HG02588 (cell line): ENCODE measurements around the gene DYSF.
"Not testable (repeated sequence)": the region's sequence is repeated elsewhere in the genome, so short reads cannot be mapped to it uniquely, and the experiment has no call there.

Experiments used
- ATAC-seq: cut with Tn5 transposase; IDR thresholded peaks from one replicate; pipeline ENCODE4 v1.9.1; 2021; ENCODE audit warnings: mild to moderate bottlenecking, moderate library complexity; ENCODE audit not compliant: unreplicated experiment

Gene DYSF

DNA sequence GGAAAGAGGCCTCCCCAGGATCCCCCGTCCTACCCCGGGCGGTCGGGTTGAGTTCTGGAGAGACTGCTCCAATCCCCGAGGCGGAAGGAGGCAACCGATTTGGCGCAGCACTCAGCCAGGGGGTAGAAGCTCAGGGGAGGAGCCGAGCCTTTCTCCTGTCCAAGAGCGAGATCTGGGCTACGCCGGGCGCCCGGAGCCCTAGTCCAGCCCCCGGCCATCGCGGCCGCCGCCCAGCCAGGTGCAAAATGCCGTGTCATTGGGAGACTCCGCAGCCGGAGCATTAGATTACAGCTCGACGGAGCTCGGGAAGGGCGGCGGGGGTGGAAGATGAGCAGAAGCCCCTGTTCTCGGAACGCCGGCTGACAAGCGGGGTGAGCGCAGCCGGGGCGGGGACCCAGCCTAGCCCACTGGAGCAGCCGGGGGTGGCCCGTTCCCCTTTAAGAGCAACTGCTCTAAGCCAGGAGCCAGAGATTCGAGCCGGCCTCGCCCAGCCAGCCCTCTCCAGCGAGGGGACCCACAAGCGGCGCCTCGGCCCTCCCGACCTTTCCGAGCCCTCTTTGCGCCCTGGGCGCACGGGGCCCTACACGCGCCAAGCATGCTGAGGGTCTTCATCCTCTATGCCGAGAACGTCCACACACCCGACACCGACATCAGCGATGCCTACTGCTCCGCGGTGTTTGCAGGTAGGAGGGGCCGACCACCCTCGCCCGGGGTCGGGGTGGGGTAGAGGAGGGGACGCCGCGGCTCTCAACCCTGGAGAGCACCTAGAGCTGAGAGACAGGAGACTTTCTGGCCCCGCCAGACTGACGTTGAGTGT is at the start of gene DYSF:
Gene DYSF (plus strand): TSS at position 158 of the 817 bp plus-strand sequence.
- no peak for ATAC-seq

- no peak for ATAC-seq
Observed at GRCh38 chr2:71409611-71410010, 43.8 kb upstream of the DYSF start.

GRCh38 chr2:71410696-71411095 is 42.7 kb upstream of the DYSF start:
- ATAC-seq, result no peak

- not testable (repeated sequence) for ATAC-seq
Observed at GRCh38 chr2:71416866-71417265, 36.5 kb upstream of the DYSF start.

- ATAC-seq, result no peak
Observed at GRCh38 chr2:71417300-71418202, 35.8 kb upstream of the DYSF start.

- no peak for ATAC-seq
Observed at GRCh38 chr2:71419145-71419544, 34.2 kb upstream of the DYSF start.

GRCh38 chr2:71419976-71420375 is 33.4 kb upstream of the DYSF start:
- no peak for ATAC-seq

DNA sequence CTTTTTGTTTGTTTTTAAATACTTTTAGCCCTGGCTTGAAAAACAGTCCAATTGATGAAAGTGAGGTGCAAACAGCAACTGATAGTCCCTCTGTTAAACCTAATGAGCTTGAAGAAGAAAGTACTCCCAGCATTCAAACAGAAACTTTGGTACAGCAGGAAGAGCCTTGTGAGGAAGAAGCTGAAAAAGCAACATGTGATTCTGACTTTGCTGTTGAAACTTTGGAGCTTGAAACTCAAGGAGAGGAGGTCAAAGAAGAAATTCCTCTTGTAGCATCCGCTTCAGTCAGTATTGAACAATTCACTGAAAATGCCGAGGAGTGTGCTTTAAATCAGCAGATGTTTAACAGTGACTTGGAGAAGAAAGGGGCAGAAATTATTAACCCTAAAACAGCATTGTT is 30.6 kb upstream of the DYSF start:
- ATAC-seq, result no peak

DNA sequence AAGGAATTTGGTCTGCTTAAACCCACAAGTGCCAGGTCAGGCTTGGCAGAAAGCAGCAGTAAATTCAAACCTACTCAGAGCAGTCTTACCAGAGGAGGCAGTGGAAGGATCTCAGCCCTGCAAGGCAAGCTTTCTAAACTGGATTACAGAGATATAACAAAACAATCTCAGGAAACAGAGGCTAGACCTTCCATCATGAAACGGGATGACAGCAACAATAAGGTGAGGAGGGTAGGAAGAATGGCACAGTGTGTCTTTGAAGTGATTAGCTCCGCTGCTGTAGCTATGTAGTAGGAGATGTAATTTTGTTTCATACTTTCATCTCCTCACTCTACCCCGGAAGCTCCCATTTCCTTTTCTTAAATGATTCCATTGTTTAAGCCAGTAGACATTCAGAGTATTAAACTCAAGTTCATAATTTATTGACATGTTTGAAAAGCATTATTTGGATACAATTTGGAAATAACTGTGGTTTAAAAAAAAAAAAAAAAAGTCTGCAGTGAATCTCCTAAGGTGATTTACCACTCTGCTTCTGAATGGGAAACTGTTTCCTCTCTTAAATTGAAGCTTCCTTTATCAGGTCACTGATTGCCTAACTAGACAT is 29.4 kb upstream of the DYSF start:
- no peak for ATAC-seq

- ATAC-seq, result no peak
Observed at GRCh38 chr2:71426721-71427120, 26.6 kb upstream of the DYSF start.

- no peak for ATAC-seq
Observed at GRCh38 chr2:71428472-71429383, 24.6 kb upstream of the DYSF start.

- ATAC-seq, result not testable (repeated sequence)
Observed at GRCh38 chr2:71445142-71445541, 8.2 kb upstream of the DYSF start.

DNA sequence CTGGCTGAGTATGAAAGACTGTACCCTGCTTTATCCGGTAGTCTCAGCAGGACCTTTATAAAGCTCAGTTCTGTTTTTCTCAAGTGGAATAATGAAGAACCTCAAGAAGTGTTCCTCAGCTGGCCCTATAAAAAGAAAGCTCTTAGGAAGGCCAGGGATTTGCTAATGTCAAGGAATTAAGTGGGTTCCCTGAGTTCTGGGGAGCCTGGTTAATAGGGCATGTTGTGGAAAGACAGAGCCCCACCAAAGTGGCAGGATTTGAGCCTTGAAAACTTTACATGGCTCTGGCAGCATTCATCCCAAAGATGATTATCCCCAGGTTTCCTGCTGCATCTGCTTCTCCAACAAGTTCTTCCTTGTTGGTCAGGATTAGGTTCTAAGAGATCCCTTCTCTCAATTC is 6.9 kb upstream of the DYSF start:
- ATAC-seq, result no peak

GRCh38 chr2:71449343-71449742 is 4.0 kb upstream of the DYSF start:
- ATAC-seq, result no peak

- no peak for ATAC-seq
Observed at GRCh38 chr2:71451705-71452104, 1.7 kb upstream of the DYSF start.

DNA sequence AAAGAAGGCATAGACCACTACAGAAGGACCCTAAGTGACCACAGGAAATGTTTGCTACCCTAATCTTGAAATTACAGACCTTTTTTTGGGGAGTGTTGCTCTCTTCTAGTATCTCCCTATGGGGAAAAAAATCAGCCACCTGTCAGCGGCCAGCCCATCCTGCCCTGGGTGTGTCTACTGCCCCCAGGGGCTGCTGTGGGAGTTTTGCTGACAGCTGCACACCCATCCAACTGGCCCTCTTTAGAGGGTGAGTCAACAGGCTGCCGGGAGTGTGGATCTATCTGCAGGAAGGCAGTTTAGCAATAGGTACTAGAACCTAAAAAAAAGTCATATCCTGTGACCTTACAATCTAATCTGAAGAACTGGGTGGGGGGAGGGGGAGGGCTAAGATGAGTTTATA is 796 bp upstream of the DYSF start:
- no peak for ATAC-seq

- no peak for ATAC-seq
Observed at GRCh38 chr2:71454221-71455010, 1.1 kb downstream of the DYSF start.

- ATAC-seq, result no peak
Observed at GRCh38 chr2:71455011-71455740, 1.8 kb downstream of the DYSF start.
